Fibroblast of lung (primary cell): Measurements from ENCODE around the gene FBN1. TPM values are rescaled to one million over a fixed set of nuclear protein-coding genes. Genes with fewer than 3 reads are reported as not detected.

Experiments used
- DNase-seq, 2 donors: peaks; one replicate each; pipeline versions ENCODE4 v3.0.0 to v3.0.0-alpha.2; 2010; ENCODE audit warnings: low read depth in 2 of 2
- H2AFZ ChIP-seq: 2 replicates; pipeline ENCODE4 v1.5.1; 2012; ENCODE audit warnings: low read length, control low read depth, inconsistent platforms
- H3K27ac ChIP-seq: 2 replicates; pipeline ENCODE4 v1.5.1; 2011; ENCODE audit warnings: low read length, control low read depth; ENCODE audit not compliant: insufficient read depth
- H3K27me3 ChIP-seq: 2 replicates; pipeline ENCODE4 v1.5.1; 2011; ENCODE audit warnings: mild to moderate bottlenecking, low read length; ENCODE audit not compliant: control insufficient read depth, insufficient read depth
- H3K36me3 ChIP-seq: 2 replicates; pipeline ENCODE4 v1.5.1; 2011; ENCODE audit warnings: low read length; ENCODE audit not compliant: control insufficient read depth, insufficient read depth
- H3K4me1 ChIP-seq: 2 replicates; pipeline ENCODE4 v1.5.1; 2011; ENCODE audit warnings: low read length; ENCODE audit not compliant: control insufficient read depth, insufficient read depth; ENCODE audit errors: extremely low read depth
- H3K4me2 ChIP-seq: 2 replicates; pipeline ENCODE4 v1.5.1; 2011; ENCODE audit warnings: low read length, control low read depth; ENCODE audit not compliant: insufficient read depth; ENCODE audit errors: extremely low read depth
- H3K4me3 ChIP-seq, 4 experiments: fragments of 200-600 bp in 1 of 4; sonication (generic) in 1 of 4; replicated peaks in 1 of 4; 2 replicates each; pipeline ENCODE4 v1.5.1; 2011 to 2016; ENCODE audit warnings: low read length in 4 of 4, low read depth in 3 of 4, mild to moderate bottlenecking in 3 of 4, control low read depth in 2 of 4, inconsistent platforms in 1 of 4, mixed read lengths in 1 of 4; ENCODE audit not compliant: insufficient read depth in 1 of 4; ENCODE audit errors: control extremely low read depth in 1 of 4
- H3K79me2 ChIP-seq: 2 replicates; pipeline ENCODE4 v1.5.1; 2012; ENCODE audit warnings: mild to moderate bottlenecking, low read length, inconsistent platforms; ENCODE audit not compliant: control insufficient read depth, insufficient read depth
- H3K9ac ChIP-seq: 2 replicates; pipeline ENCODE4 v1.5.1; 2011; ENCODE audit warnings: mild to moderate bottlenecking, low read length, control low read depth; ENCODE audit not compliant: insufficient read depth
- H3K9me3 ChIP-seq: 2 replicates; pipeline ENCODE4 v1.5.1; 2012; ENCODE audit warnings: low read depth, low read length; ENCODE audit not compliant: control insufficient read depth, insufficient read depth
- H4K20me1 ChIP-seq: 2 replicates; pipeline ENCODE4 v1.5.1; 2011; ENCODE audit warnings: low read length; ENCODE audit not compliant: control insufficient read depth, insufficient read depth; ENCODE audit errors: extremely low read depth
- CTCF ChIP-seq, 2 donors: IDR thresholded peaks in 1 of 2; conservative IDR thresholded peaks in 1 of 2; 1 replicate in 1 of 2; 2 replicates in 1 of 2; pipeline ENCODE4 v1.5.1; 2011 to 2012; ENCODE audit warnings: low read length in 2 of 2, control low read depth in 1 of 2, inconsistent platforms in 1 of 2, low read depth in 1 of 2, mild to moderate bottlenecking in 1 of 2
- EZH2 ChIP-seq: IDR thresholded peaks from 2 replicates; pipeline ENCODE4 v1.5.1; 2012; ENCODE audit warnings: low read length, control low read depth, mild to moderate bottlenecking; ENCODE audit errors: missing control alignments
- polyA plus RNA-seq, 2 donors: library from polyadenylated mRNA; depleted of rRNA in 1 of 2; stranded (reverse) in 1 of 2; unstranded in 1 of 2; fragments of >200 nt; gene quantifications; 2 replicates each; pipeline ENCODE4 v1.2.1, GENCODE V29; 2011 to 2012; ENCODE audit warnings: missing spikeins in 1 of 2
- total RNA-seq: library from RNA; depleted of rRNA; stranded (reverse); fragments of >200 nt; gene quantifications from 2 replicates; pipeline ENCODE4 v1.2.1, GENCODE V29; 2014

The FBN1 gene
- total and polyA plus RNA-seq, 2 donors (not counting 1 experiment from before 2014, with no cell fraction given) = 368 to 446 TPM

- Histone ChIP-seq H3K4me1 (peaks cover 6% of the 10 kb centered on the region), H2AFZ (no peak overlapping the region), H3K4me2 (peak overlapping the region; percentile 3), H3K36me3 (peaks cover 7% of the 10 kb centered on the region), H3K9ac (no peak overlapping the region), H3K27me3 (no peaks in the 10 kb centered on the region), H3K27ac (peak overlapping the region; percentile 64), H3K4me3 (peak overlapping the region in 1 of 4 experiments; percentile 18), H4K20me1 (no peaks in the 10 kb centered on the region), H3K9me3 (no peaks in the 10 kb centered on the region), H3K79me2 (no peaks in the 10 kb centered on the region)
- TF ChIP-seq EZH2 (no peak), CTCF (conservative IDR thresholded peaks at IDR 0.05 in 1 of 2, IDR thresholded peaks at IDR 0.05 in 1 of 2; ENCODE audit: low read depth in 1 of 2, low read length in 2 of 2) (no peak)
- peak; percentile 95 to 97 for DNase-seq
These were observed 152.3 kb downstream of the FBN1 start for GRCh38 chr15:48493084-48493762.

GRCh38 chr15:48486228-48486627, 159.3 kb downstream of the FBN1 start:
- Histone ChIP-seq H3K9me3 (no peaks in the 10 kb centered on the region), H3K27me3 (no peaks in the 10 kb centered on the region), H3K36me3 (peaks cover 27% of the 10 kb centered on the region), H3K79me2 (no peaks in the 10 kb centered on the region), H4K20me1 (no peaks in the 10 kb centered on the region), H3K27ac (no peak overlapping the region), H2AFZ (no peak overlapping the region), H3K4me3 (no peak overlapping the region), H3K4me1 (peaks cover 4% of the 10 kb centered on the region), H3K9ac (no peak overlapping the region), H3K4me2 (no peak overlapping the region)
- peak in 1 of 2 donors; percentile 33 for DNase-seq
- TF ChIP-seq EZH2 (no peak), CTCF (conservative IDR thresholded peaks at IDR 0.05 in 1 of 2, IDR thresholded peaks at IDR 0.05 in 1 of 2; ENCODE audit: low read depth in 1 of 2, low read length in 2 of 2) (no peak)

- peaks cover 17% of the 10 kb centered on the region for H3K36me3 ChIP-seq
- DNase-seq = peak; percentile 50 to 62
- H4K20me1 ChIP-seq = no peaks in the 10 kb centered on the region
- H3K4me1 ChIP-seq = peaks cover 4% of the 10 kb centered on the region
- no peak overlapping the region for H3K4me3 ChIP-seq
- H3K27me3 ChIP-seq = no peaks in the 10 kb centered on the region
- no peak overlapping the region for H2AFZ ChIP-seq
- no peak overlapping the region for H3K9ac ChIP-seq
- no peak overlapping the region for H3K27ac ChIP-seq
- H3K79me2 ChIP-seq = no peaks in the 10 kb centered on the region
- H3K4me2 ChIP-seq = no peak overlapping the region
- no peaks in the 10 kb centered on the region for H3K9me3 ChIP-seq
- no peak for TF ChIP-seq EZH2
- TF ChIP-seq CTCF (conservative IDR thresholded peaks at IDR 0.05 in 1 of 2, IDR thresholded peaks at IDR 0.05 in 1 of 2; ENCODE audit: low read depth in 1 of 2, low read length in 2 of 2) = no peak
These were observed 163.7 kb downstream of the FBN1 start for GRCh38 chr15:48481802-48482201.
